Epithelial cell of alveolus of lung (primary cell): ENCODE results near the gene KIF15. TPM values are rescaled to one million over a fixed set of nuclear protein-coding genes. Genes with fewer than 3 reads are reported as not detected.

Source experiments
- total RNA-seq: library from RNA; depleted of rRNA; stranded (reverse); fragments of >200 nt; gene quantifications from 2 replicates; pipeline ENCODE4 v1.2.1, GENCODE V29; 2015

Gene KIF15, protein sequence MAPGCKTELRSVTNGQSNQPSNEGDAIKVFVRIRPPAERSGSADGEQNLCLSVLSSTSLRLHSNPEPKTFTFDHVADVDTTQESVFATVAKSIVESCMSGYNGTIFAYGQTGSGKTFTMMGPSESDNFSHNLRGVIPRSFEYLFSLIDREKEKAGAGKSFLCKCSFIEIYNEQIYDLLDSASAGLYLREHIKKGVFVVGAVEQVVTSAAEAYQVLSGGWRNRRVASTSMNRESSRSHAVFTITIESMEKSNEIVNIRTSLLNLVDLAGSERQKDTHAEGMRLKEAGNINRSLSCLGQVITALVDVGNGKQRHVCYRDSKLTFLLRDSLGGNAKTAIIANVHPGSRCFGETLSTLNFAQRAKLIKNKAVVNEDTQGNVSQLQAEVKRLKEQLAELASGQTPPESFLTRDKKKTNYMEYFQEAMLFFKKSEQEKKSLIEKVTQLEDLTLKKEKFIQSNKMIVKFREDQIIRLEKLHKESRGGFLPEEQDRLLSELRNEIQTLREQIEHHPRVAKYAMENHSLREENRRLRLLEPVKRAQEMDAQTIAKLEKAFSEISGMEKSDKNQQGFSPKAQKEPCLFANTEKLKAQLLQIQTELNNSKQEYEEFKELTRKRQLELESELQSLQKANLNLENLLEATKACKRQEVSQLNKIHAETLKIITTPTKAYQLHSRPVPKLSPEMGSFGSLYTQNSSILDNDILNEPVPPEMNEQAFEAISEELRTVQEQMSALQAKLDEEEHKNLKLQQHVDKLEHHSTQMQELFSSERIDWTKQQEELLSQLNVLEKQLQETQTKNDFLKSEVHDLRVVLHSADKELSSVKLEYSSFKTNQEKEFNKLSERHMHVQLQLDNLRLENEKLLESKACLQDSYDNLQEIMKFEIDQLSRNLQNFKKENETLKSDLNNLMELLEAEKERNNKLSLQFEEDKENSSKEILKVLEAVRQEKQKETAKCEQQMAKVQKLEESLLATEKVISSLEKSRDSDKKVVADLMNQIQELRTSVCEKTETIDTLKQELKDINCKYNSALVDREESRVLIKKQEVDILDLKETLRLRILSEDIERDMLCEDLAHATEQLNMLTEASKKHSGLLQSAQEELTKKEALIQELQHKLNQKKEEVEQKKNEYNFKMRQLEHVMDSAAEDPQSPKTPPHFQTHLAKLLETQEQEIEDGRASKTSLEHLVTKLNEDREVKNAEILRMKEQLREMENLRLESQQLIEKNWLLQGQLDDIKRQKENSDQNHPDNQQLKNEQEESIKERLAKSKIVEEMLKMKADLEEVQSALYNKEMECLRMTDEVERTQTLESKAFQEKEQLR (N-terminal part only)
- 4.9 and 7.6 TPM in 2 replicates for total RNA-seq

DNA sequence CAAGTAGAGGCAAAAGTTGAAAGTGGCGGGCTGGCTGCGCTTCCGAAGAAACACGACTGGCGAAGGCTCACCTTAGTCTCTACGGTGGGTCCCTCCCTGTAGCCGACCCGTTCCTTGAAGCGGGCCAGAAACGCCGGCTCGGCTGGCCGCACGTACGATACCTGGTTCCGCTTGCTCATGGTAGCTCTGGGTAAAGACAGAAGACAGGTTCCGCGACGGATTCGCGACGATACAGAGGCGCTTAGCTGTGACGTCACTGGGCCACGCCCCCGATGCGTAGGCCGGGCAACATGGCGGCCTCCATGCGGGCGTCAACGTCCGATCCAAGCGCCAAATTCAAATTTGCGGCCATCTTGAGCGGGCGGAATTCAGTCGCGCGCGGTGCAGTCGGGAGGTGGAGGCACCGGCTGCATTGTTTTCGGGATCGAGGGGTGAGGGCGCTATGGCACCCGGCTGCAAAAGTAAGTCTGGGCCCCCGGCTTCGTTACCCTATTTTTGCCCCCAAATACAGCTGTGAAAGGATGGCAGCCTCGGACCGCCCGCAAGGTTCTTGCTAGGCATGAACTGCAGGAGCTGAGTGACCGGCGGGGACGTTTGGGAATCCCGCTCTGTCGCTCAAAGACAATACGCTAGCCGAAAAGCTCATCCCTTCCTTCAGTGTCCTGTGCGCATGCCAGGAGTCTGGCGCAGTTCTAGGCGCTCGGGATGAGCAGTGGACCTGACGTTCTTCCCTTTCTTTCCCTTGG lies at the start of gene KIF15, which contains the start of gene KIAA1143:
TSS of gene KIF15 (plus strand) at position 371 of the 746 bp plus-strand sequence. CDS start at position 443, 72 bp downstream.
TSS of gene KIAA1143 (minus strand) at position 196 of the 746 bp plus-strand sequence. CDS start at position 179, 17 bp downstream.

DNA sequence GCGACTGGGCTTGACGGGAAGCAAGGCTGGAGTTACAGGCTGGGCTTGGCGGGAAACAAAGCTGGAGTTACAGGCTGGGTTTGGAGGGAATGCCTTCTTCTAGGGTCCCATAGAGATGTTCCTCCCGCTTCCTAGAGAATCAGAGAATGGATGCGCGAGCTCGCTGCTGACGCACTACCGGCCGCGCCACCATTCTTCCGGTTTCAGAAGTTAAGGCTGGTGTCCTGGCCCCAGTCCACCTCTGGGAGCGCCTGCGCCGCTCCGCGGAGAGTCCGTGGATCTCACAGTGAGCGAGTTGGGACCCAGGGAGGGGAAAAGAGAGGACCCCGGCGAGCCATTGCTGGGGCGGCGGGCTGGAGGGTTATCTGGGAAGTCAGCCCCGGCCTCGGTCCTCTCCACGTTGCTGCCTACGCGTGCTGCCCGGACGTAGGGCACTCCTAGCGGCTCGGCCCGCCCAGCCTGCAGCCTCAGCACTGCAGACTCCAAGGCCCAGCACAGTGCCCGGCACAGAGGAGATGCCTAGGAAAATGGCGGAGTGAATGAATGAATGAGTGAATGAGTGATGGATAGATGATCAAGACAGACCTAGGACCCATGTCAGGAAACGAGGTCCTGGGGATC lies 49.0 kb upstream of the KIF15 start, which contains the start of gene ZNF502:
TSS of gene ZNF502 (plus strand) at position 206 of the 621 bp plus-strand sequence. CDS start 7,602 bp downstream, outside the sequence.

DNA sequence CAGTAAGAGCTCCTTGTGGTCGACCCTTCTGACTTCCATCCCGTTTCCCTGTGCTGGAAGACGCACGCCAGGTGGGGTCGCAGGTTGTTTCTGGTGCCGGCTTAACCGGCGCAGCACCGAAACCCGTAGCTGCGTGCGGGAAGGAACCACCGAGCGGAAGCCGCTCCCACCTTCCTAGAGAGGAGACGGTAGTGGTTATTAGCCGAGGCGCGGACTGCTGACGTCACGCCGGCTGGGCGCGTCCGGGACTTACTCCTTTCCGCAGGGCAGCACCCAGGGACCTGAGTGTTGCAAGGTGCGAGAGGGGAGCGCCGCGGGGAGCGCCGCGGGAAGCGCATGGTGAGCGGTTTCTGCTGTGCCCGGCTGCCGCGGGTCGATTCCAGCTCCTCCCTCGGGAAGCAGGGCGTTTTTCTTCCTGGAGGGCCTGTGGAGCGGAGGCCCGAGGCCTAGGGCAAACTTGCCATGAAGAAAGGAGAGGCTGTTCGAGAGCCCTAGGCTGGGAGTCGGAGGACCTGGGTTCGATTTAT lies 32.1 kb upstream of the KIF15 start, which contains the start of gene ZNF501:
TSS of gene ZNF501 (plus strand) at position 252 of the 527 bp plus-strand sequence. CDS start 4,787 bp downstream, outside the sequence.

DNA sequence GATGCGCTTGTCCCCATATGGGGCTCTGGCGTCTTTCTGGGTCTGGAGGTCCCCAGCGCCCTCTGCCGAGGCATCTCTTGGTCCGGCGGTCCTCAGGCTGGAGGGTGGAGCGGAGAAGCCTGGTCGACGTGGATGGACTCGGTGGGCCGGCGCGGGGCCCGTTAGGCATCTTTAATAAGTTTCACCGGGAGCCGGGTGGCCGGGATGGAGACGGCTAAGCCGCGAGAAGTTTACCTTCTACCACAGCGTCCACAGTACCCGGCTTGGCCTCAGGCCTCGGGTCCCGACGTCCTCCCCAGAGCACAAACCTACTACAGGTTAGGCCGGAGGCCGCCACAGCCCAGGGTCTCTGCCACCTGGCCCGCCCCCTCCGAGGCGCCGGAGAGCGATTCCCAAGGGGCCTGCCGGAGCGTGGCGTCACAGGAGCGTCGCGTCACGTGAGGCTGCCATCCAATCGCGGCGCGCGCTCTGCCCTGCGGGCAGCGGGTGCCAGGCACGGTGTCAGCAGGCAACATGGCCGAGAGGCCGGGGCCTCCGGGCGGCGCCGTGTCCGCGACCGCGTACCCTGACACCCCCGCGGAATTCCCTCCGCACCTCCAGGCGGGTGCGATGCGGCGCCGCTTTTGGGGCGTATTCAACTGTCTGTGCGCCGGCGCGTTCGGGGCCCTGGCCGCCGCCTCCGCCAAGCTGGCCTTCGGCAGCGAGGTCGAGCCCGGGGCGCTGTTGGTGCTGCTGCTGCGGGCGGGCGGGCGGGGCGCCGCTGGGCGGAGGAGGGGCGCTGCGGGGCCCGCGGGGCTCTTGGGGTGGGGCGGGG lies 100.0 kb downstream of the KIF15 start, which contains the start of gene TMEM42:
TSS of gene TMEM42 (plus strand) at position 501 of the 814 bp plus-strand sequence. CDS start at position 514, 13 bp downstream.

DNA sequence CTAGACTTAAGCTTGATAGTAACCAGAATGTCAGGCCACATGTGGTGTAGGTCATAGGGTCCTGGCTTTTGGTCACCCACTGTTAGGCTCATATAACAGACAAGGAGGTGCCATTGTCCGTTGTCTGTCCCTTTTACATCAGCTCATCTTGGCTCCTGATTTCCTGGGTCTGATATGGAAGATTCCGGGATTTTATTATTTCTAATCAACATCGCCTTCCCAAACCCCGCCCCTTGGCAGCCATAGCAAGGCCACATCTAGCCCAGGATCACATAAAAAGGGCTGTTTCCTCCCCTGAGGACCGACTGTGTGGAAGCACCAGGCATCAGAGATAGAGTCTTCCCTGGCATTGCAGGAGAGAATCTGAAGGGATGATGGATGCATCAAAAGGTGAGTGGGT lies 112.7 kb downstream of the KIF15 start, which contains the start of gene TGM4:
TSS of gene TGM4 (plus strand) at position 301 of the 400 bp plus-strand sequence. CDS start at position 372, 71 bp downstream.

Other genes starting within 250 kb of the KIF15 start
- 5.0 and 7.1 TPM in 2 replicates for gene ZKSCAN7, start 206.6 kb upstream of the KIF15 start, total RNA-seq
- 1.2 and 3.8 TPM in 2 replicates for gene ZNF660, start 176.8 kb upstream of the KIF15 start, total RNA-seq
- gene ZNF197, start 136.8 kb upstream of the KIF15 start, total RNA-seq = 8.0 and 24.1 TPM in 2 replicates
- gene ZNF35, start 113.1 kb upstream of the KIF15 start, total RNA-seq = 7.2 and 13.8 TPM in 2 replicates
- 4.5 and 6.5 TPM in 2 replicates for gene ZNF502, start 49.1 kb upstream of the KIF15 start, total RNA-seq
- gene ZNF501, start 32.2 kb upstream of the KIF15 start, total RNA-seq = 4.7 and 11.4 TPM in 2 replicates
- gene KIAA1143, start 175 bp upstream of the KIF15 start, total RNA-seq = 16.4 and 27.5 TPM in 2 replicates
- 23.3 and 42.2 TPM in 2 replicates for gene TMEM42, start 100.1 kb downstream of the KIF15 start, total RNA-seq
- gene TGM4, start 112.8 kb downstream of the KIF15 start, total RNA-seq = not detected in 2 replicates
- 60.0 and 73.9 TPM in 2 replicates for gene ZDHHC3, start 214.4 kb downstream of the KIF15 start, total RNA-seq
- gene EXOSC7, start 214.4 kb downstream of the KIF15 start, total RNA-seq = 30.4 and 35.0 TPM in 2 replicates